ENCODE measurements around the gene POC1B. TPM values are rescaled to one million over a fixed set of nuclear protein-coding genes. Genes with fewer than 3 reads are reported as not detected.

Gene POC1B
- total and polyA plus RNA-seq, 2 donors (not counting 3 experiments of a cell fraction or from before 2014, with no cell fraction given), result 7.1 to 18.2 TPM

GRCh38 chr12:89461649-89462612 is 63.9 kb downstream of the POC1B start:
- ChIA-PET CTCF (interaction anchor here (0.7 to 8.2 kb wide), 20 partner anchors 9 to 443 kb away, joined by 3 to 163 read pairs (median 5); partner anchors contain the start of genes DUSP6, GALNT4 and POC1B), POLR2A (interaction anchor here (0.7 to 2.5 kb wide), 6 partner anchors 26 to 116 kb away, joined by 3 to 11 read pairs (median 4); partner anchors contain the start of gene DUSP6)
- Histone ChIP-seq H3K4me2 (ENCODE audit: insufficient read depth, low read length) (peak overlapping the region; percentile 77), H4K20me1 (replicated peaks; ENCODE audit: control insufficient read depth, extremely low read depth, insufficient read depth, low read length) (no peaks in the 10 kb centered on the region), H3K36me3 (ENCODE audit: control insufficient read depth in 2 of 2, extremely low read depth in 1 of 2, insufficient read depth in 2 of 2, low read length in 2 of 2) (no peaks in the 10 kb centered on the region), H3K27me3 (ENCODE audit: control insufficient read depth in 2 of 2, insufficient read depth in 2 of 2, low read length in 2 of 2) (no peaks in the 10 kb centered on the region), H3K79me2 (ENCODE audit: control insufficient read depth, insufficient read depth, low read length) (no peaks in the 10 kb centered on the region), H2AFZ (ENCODE audit: low read depth, low read length) (peak overlapping the region; percentile 68), H3K27ac (ENCODE audit: insufficient read depth, low read depth, low read length) (peak overlapping the region; percentile 79), H3K9me3 (replicated peaks; ENCODE audit: control insufficient read depth, insufficient read depth, low read length) (no peaks in the 10 kb centered on the region), H3K9me1 (replicated peaks; ENCODE audit: control insufficient read depth, extremely low read depth, insufficient read depth, low read length) (no peaks in the 10 kb centered on the region), H3K4me3 (replicated peaks in 1 of 3; ENCODE audit: insufficient read depth in 1 of 3, low read depth in 1 of 3, low read length in 3 of 3) (peak overlapping the region in 1 of 3 experiments; percentile 21), H3K4me1 (ENCODE audit: control insufficient read depth, extremely low read depth, insufficient read depth, low read length) (peaks cover 24% of the 10 kb centered on the region), H3K9ac (replicated peaks; ENCODE audit: extremely low read depth, insufficient read depth, low read length) (peak overlapping the region; percentile 61)
- BruUV-seq (replicated peaks), result TSS peak; percentile 98
- TF ChIP-seq MAX (IDR thresholded peaks at IDR 0.05; ENCODE audit: insufficient read depth, insufficient read length) (no peak), POLR2A (IDR thresholded peaks at IDR 0.05; ENCODE audit: low read depth, low read length) (no peak), CTCF (IDR thresholded peaks at IDR 0.05; ENCODE audit: extremely low read depth in 1 of 2, insufficient read depth in 1 of 2, low read depth in 1 of 2, low read length in 2 of 2) (peak in 1 of 2 donors; percentile 26), GATA2 (IDR thresholded peaks at IDR 0.05; ENCODE audit: insufficient read depth, insufficient read length, low read depth, low read length) (peak; percentile 14), MYC (IDR thresholded peaks at IDR 0.05; ENCODE audit: low read depth, low read length) (no peak)
- DNase-seq (ENCODE audit: low read depth, low spot score) (peak; percentile 85), FAIRE-seq (peak; percentile 88)
- dilution Hi-C loops (cut with MboI; ENCODE audit: extremely low pct_ligation_motif_present, low sequenced_read_pairs) (loop anchor here (25.0 kb wide), 2 partner anchors 125 to 425 kb away; no protein-coding TSS in a partner anchor), intact Hi-C loops (cut with micrococcal nuclease) (loop anchor here (1.0 to 5.0 kb wide), 7 partner anchors 110 to 1350 kb away; partner anchors contain the start of gene DUSP6)

All from endothelial cell of umbilical vein (primary cell).